Central memory CD8-positive, alpha-beta T cell (primary cell): ENCODE data around the gene OCA2.

Experiments
- ATAC-seq: fragments of 150-1000 bp; cut with Tn5 transposase; replicated peaks from 2 replicates; pipeline ENCODE4 v1.10.0; 2022; ENCODE audit warnings: mild to moderate bottlenecking, moderate FRiP score, moderate number of reproducible peaks; ENCODE audit not compliant: poor library complexity, severe bottlenecking; ENCODE audit errors: extremely low read depth
- DNase-seq, 2 donors: peaks; one replicate each; pipeline ENCODE4 v3.0.0; 2021; ENCODE audit warnings: low spot score in 2 of 2
- H3K27ac Mint-ChIP-seq: one replicate; pipeline ENCODE4 v1.8.0; 2022; ENCODE audit warnings: low read depth, mild to moderate bottlenecking, moderate library complexity, mixed read lengths
- H3K27me3 Mint-ChIP-seq: one replicate; pipeline ENCODE4 v1.8.0; 2022; ENCODE audit warnings: mixed read lengths
- H3K36me3 Mint-ChIP-seq: one replicate; pipeline ENCODE4 v1.8.0; 2022; ENCODE audit warnings: mild to moderate bottlenecking, moderate library complexity, mixed read lengths; ENCODE audit not compliant: insufficient read depth
- H3K4me1 Mint-ChIP-seq: one replicate; pipeline ENCODE4 v1.8.0; 2022; ENCODE audit warnings: mixed read lengths
- H3K4me3 Mint-ChIP-seq: one replicate; pipeline ENCODE4 v1.8.0; 2022; ENCODE audit warnings: mild to moderate bottlenecking, moderate library complexity, mixed read lengths
- H3K9me3 Mint-ChIP-seq: one replicate; pipeline ENCODE4 v1.8.0; 2022; ENCODE audit warnings: mixed read lengths

Gene OCA2

DNA sequence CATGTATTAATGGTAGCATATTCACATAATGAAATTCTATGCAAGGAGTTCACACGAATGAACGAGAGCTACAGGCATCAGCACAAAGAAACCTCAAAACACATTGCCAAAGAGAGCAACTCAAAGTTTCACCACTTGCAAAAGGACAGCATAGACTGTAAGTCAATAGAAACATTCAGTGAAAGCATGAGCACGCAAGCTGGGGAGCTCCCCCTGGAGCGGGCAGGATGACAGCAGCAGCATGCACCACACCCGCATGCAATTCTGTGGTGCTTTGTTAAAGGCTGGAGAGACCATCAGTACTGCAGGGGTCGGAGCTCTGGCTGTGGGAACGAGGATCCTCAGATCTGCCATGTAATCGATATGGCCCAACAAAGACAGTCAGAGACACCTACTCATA, 18.7 kb downstream of the OCA2 start:
- Mint-ChIP-seq H3K27me3 (peaks cover 21% of the 10 kb centered on the region), H3K9me3 (no peaks in the 10 kb centered on the region), H3K4me3 (no peak overlapping the region), H3K36me3 (peaks cover 1% of the 10 kb centered on the region), H3K4me1 (no peaks in the 10 kb centered on the region), H3K27ac (no peak overlapping the region)
- DNase-seq = no peak
- ATAC-seq = no peak

GRCh38 chr15:28079313-28079969, 19.7 kb downstream of the OCA2 start:
- Mint-ChIP-seq H3K9me3 (no peaks in the 10 kb centered on the region), H3K36me3 (peaks cover 1% of the 10 kb centered on the region)

GRCh38 chr15:28078191-28078719, 20.9 kb downstream of the OCA2 start:
- no peaks in the 10 kb centered on the region for H3K4me1 Mint-ChIP-seq
- ATAC-seq (no peak), DNase-seq (no peak)
- H3K27me3 Mint-ChIP-seq = peaks cover 12% of the 10 kb centered on the region
- no peaks in the 10 kb centered on the region for H3K9me3 Mint-ChIP-seq
- no peak overlapping the region for H3K27ac Mint-ChIP-seq
- H3K36me3 Mint-ChIP-seq = peaks cover 1% of the 10 kb centered on the region
- no peak overlapping the region for H3K4me3 Mint-ChIP-seq

More at GRCh38 chr15:28079313-28079969, 19.7 kb downstream of the OCA2 start:
- H3K27ac Mint-ChIP-seq = no peak overlapping the region
- peaks cover 12% of the 10 kb centered on the region for H3K27me3 Mint-ChIP-seq
- no peak for ATAC-seq
- no peak overlapping the region for H3K4me3 Mint-ChIP-seq
- no peak for DNase-seq
- no peaks in the 10 kb centered on the region for H3K4me1 Mint-ChIP-seq

DNA sequence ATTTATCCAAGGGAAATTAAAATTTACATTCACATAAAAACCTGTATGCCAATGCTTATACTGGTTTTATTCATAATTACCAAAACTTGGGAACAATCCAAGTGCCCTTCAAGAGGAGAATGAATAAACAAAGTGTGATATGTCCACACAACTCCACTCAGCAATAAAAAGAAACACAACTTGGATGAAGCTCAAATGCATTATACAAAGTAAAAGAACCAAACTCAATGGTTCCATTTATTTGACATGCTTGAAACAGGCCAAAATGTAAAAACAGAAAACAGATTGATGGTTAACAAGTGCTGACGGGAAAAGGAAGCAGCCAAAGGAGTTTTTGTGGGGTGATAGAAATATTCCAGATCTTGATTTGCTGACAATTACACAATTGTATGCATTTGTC, 23.5 kb downstream of the OCA2 start:
- H3K4me1 Mint-ChIP-seq = no peaks in the 10 kb centered on the region
- peaks cover 1% of the 10 kb centered on the region for H3K36me3 Mint-ChIP-seq
- no peak overlapping the region for H3K4me3 Mint-ChIP-seq
- no peaks in the 10 kb centered on the region for H3K9me3 Mint-ChIP-seq
- DNase-seq = no peak
- peaks cover 12% of the 10 kb centered on the region for H3K27me3 Mint-ChIP-seq
- H3K27ac Mint-ChIP-seq = no peak overlapping the region
- ATAC-seq = no peak

- Mint-ChIP-seq H3K27ac (no peak overlapping the region), H3K4me1 (no peaks in the 10 kb centered on the region), H3K27me3 (peaks cover 43% of the 10 kb centered on the region), H3K9me3 (peaks cover 6% of the 10 kb centered on the region), H3K36me3 (no peaks in the 10 kb centered on the region), H3K4me3 (no peak overlapping the region)
- ATAC-seq (no peak), DNase-seq (no peak)
Measured at GRCh38 chr15:28068930-28069329, 30.2 kb downstream of the OCA2 start.

GRCh38 chr15:28066231-28066630, 32.9 kb downstream of the OCA2 start:
- Mint-ChIP-seq H3K4me3 (no peak overlapping the region), H3K27ac (no peak overlapping the region), H3K9me3 (peaks cover 10% of the 10 kb centered on the region), H3K36me3 (no peaks in the 10 kb centered on the region), H3K27me3 (peaks cover 55% of the 10 kb centered on the region), H3K4me1 (no peaks in the 10 kb centered on the region)
- DNase-seq (no peak), ATAC-seq (no peak)

GRCh38 chr15:28060005-28060404, 39.1 kb downstream of the OCA2 start:
- peaks cover 10% of the 10 kb centered on the region for H3K9me3 Mint-ChIP-seq
- H3K4me3 Mint-ChIP-seq = no peak overlapping the region
- DNase-seq (no peak), ATAC-seq (no peak)
- no peaks in the 10 kb centered on the region for H3K4me1 Mint-ChIP-seq
- no peaks in the 10 kb centered on the region for H3K36me3 Mint-ChIP-seq
- H3K27me3 Mint-ChIP-seq = peaks cover 29% of the 10 kb centered on the region
- H3K27ac Mint-ChIP-seq = no peak overlapping the region

GRCh38 chr15:28058082-28058481, 41.0 kb downstream of the OCA2 start:
- no peak overlapping the region for H3K27ac Mint-ChIP-seq
- ATAC-seq (no peak), DNase-seq (no peak)
- no peaks in the 10 kb centered on the region for H3K9me3 Mint-ChIP-seq
- no peak overlapping the region for H3K4me3 Mint-ChIP-seq
- no peaks in the 10 kb centered on the region for H3K36me3 Mint-ChIP-seq
- peaks cover 6% of the 10 kb centered on the region for H3K4me1 Mint-ChIP-seq
- H3K27me3 Mint-ChIP-seq = peaks cover 10% of the 10 kb centered on the region

DNA sequence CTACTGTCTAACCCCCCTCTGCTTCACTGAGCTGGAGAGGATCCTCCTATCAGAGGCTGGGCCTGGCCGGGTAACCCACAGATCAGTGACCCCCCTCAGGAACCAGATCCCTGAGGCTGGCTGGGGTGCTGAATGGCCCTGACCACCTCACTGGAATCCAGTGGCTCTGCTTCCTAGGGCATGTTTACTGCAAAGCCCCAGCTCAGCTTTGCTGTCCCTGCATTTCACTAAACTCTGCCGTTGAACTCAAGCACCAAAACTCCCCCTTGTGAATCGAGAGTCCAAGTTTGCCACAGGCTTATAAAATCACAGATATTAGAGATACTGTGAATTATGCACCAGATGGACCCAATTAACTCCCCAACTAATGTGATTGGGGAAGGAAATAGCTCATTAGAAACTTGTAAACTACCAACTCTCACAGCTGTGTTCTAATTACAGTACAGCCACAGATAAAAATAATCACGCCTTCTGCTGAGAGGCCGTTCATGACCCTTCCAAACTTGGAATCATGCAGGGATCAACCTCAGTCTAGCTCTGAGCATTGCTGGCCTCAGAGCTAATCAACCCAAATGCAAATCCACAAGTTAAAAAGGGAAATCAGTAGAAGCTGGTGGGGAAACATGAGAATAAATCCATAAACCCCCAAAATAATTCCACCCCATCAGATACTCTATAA, 47.0 kb downstream of the OCA2 start:
- Mint-ChIP-seq H3K4me1 (peaks cover 6% of the 10 kb centered on the region), H3K27me3 (peaks cover 11% of the 10 kb centered on the region), H3K4me3 (no peak overlapping the region), H3K27ac (no peak overlapping the region), H3K36me3 (no peaks in the 10 kb centered on the region), H3K9me3 (peaks cover 8% of the 10 kb centered on the region)
- no peak for DNase-seq
- no peak for ATAC-seq

DNA sequence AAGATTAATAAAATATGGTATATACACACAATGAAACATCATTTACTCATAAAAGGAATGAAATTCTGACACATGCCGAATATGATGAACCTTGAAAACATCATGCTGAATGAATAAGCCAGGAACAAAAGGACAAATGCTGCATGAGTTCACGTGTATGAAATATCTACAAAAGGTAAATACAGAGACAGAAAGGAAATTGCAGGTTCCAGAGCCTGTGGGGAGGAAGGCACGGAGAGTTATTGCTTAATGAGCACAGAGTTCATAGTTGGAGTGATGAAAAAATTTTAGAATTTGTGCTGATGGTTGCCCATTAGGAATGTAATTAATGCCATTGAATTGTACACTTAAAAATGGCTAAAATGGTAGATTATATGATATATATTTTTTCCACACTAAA, 49.5 kb downstream of the OCA2 start:
- Mint-ChIP-seq H3K27ac (no peak overlapping the region), H3K36me3 (no peaks in the 10 kb centered on the region), H3K4me3 (no peak overlapping the region), H3K4me1 (peaks cover 6% of the 10 kb centered on the region), H3K9me3 (peaks cover 12% of the 10 kb centered on the region), H3K27me3 (peaks cover 36% of the 10 kb centered on the region)
- no peak for DNase-seq
- no peak for ATAC-seq

DNA sequence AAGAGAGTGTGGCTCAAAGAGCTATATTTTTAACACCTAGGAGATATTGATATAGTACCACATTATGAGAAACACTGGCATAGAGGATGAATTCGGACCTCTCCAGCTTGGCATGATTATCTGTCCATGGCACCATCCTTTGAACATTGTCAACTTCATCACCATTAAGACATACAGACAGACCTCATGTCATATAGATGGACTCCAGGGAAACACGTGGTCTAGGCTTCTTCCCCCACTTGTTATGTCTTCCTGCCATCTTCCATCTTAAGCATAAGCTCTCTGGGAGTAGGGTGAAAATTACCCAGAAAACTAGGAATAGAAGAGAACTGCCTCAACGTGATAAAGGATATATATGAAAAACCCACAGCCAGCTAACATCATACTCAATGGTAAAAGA, 51.8 kb downstream of the OCA2 start:
- Mint-ChIP-seq H3K27ac (no peak overlapping the region), H3K27me3 (peaks cover 38% of the 10 kb centered on the region), H3K4me3 (no peak overlapping the region), H3K4me1 (no peaks in the 10 kb centered on the region), H3K36me3 (no peaks in the 10 kb centered on the region), H3K9me3 (peaks cover 12% of the 10 kb centered on the region)
- no peak for ATAC-seq
- DNase-seq = no peak

- Mint-ChIP-seq H3K36me3 (no peaks in the 10 kb centered on the region), H3K4me1 (no peaks in the 10 kb centered on the region)
Measured at GRCh38 chr15:28044121-28044672, 54.9 kb downstream of the OCA2 start.

DNA sequence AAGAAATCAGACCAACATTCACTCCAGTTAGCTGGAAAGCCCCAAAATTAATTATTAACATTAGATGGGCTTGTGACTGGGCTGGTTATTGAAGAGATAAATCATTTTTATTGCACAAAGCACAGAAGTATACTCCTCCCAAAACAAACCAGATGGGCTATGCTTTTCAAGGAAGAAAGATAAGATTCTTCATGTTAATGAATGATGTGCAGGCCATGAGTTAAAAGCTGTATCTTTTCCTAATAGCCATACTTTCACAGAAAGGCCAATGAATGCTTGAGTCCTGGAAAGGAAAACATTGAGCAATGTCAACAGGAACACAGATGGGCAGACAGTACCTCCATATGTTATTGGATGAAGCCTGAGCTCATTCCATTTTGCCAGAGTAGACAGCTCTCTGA, 55.4 kb downstream of the OCA2 start:
- peaks cover 43% of the 10 kb centered on the region for H3K27me3 Mint-ChIP-seq
- H3K4me1 Mint-ChIP-seq = no peaks in the 10 kb centered on the region
- no peak overlapping the region for H3K4me3 Mint-ChIP-seq
- peaks cover 12% of the 10 kb centered on the region for H3K9me3 Mint-ChIP-seq
- no peak overlapping the region for H3K27ac Mint-ChIP-seq
- DNase-seq (no peak), ATAC-seq (no peak)
- H3K36me3 Mint-ChIP-seq = no peaks in the 10 kb centered on the region

More at GRCh38 chr15:28044121-28044672, 54.9 kb downstream of the OCA2 start:
- H3K4me3 Mint-ChIP-seq = no peak overlapping the region
- DNase-seq (no peak), ATAC-seq (no peak)
- no peak overlapping the region for H3K27ac Mint-ChIP-seq
- peaks cover 38% of the 10 kb centered on the region for H3K27me3 Mint-ChIP-seq
- peaks cover 12% of the 10 kb centered on the region for H3K9me3 Mint-ChIP-seq
